ENCODE data around the gene BCL2A1.

- no peak for TF ChIP-seq POLR2A (IDR thresholded peaks at IDR 0.05)
- no peak for TF ChIP-seq CTCF (IDR thresholded peaks at IDR 0.05)
- TF ChIP-seq POLR2AphosphoS5 (IDR thresholded peaks at IDR 0.05; ENCODE audit: insufficient read depth in 1 of 2, low read depth in 1 of 2), result no peak
Measured at GRCh38 chr15:79918278-79918677, 52.7 kb downstream of the BCL2A1 start.

Data from vagina (tissue), 2 donors.